ENCODE data around the gene AP1M1.

DNA sequence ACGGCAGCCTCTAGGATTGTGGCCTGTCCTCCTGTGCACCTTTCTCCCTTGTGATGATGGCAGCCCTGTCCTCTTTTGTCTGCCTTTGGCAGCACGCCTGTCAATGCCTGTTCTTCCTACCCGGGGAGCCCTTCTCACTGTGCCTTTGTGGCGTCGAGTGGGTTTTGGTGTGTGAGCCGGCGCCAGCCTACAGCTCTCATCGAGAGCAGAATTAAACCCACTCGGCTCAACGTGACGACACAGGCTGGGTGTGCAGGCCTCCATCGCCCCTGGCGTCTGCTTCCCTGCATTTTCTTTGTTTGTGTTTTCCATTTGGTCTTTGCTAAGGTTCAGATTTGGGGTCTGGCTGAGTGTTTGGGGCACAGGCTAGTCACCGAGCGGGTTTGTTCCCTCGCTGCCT is 34.4 kb downstream of the AP1M1 start:
- TF ChIP-seq, protein P1, sequence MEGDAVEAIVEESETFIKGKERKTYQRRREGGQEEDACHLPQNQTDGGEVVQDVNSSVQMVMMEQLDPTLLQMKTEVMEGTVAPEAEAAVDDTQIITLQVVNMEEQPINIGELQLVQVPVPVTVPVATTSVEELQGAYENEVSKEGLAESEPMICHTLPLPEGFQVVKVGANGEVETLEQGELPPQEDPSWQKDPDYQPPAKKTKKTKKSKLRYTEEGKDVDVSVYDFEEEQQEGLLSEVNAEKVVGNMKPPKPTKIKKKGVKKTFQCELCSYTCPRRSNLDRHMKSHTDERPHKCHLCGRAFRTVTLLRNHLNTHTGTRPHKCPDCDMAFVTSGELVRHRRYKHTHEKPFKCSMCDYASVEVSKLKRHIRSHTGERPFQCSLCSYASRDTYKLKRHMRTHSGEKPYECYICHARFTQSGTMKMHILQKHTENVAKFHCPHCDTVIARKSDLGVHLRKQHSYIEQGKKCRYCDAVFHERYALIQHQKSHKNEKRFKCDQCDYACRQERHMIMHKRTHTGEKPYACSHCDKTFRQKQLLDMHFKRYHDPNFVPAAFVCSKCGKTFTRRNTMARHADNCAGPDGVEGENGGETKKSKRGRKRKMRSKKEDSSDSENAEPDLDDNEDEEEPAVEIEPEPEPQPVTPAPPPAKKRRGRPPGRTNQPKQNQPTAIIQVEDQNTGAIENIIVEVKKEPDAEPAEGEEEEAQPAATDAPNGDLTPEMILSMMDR (IDR thresholded peaks at IDR 0.05), result no peak
- TF ChIP-seq, protein P2, sequence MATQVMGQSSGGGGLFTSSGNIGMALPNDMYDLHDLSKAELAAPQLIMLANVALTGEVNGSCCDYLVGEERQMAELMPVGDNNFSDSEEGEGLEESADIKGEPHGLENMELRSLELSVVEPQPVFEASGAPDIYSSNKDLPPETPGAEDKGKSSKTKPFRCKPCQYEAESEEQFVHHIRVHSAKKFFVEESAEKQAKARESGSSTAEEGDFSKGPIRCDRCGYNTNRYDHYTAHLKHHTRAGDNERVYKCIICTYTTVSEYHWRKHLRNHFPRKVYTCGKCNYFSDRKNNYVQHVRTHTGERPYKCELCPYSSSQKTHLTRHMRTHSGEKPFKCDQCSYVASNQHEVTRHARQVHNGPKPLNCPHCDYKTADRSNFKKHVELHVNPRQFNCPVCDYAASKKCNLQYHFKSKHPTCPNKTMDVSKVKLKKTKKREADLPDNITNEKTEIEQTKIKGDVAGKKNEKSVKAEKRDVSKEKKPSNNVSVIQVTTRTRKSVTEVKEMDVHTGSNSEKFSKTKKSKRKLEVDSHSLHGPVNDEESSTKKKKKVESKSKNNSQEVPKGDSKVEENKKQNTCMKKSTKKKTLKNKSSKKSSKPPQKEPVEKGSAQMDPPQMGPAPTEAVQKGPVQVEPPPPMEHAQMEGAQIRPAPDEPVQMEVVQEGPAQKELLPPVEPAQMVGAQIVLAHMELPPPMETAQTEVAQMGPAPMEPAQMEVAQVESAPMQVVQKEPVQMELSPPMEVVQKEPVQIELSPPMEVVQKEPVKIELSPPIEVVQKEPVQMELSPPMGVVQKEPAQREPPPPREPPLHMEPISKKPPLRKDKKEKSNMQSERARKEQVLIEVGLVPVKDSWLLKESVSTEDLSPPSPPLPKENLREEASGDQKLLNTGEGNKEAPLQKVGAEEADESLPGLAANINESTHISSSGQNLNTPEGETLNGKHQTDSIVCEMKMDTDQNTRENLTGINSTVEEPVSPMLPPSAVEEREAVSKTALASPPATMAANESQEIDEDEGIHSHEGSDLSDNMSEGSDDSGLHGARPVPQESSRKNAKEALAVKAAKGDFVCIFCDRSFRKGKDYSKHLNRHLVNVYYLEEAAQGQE (IDR thresholded peaks at IDR 0.05; ENCODE audit: insufficient read depth in 1 of 2, low read depth in 2 of 2, low read length in 1 of 2), result no peak

All from Panc1 (cell line).